Activated T-cell treated with anti-CD3 and anti-CD28 coated beads, Interleukin-2, amount 50 U/mL, for 24 hours (primary cell): ENCODE data around the gene CNKSR2.
"Not testable (repeated sequence)": the region's sequence is repeated elsewhere in the genome, so short reads cannot be mapped to it uniquely, and the experiment has no call there.

Experiments
- DNase-seq: peaks from one replicate; pipeline ENCODE4 v3.0.0-alpha.2; 2020
- H3K27ac Mint-ChIP-seq: 2 replicates; pipeline ENCODE4 v1.8.0; 2020; ENCODE audit warnings: mild to moderate bottlenecking, mixed read lengths
- H3K27me3 Mint-ChIP-seq: 2 replicates; pipeline ENCODE4 v1.8.0; 2020; ENCODE audit warnings: mixed read lengths
- H3K36me3 Mint-ChIP-seq: 2 replicates; pipeline ENCODE4 v1.8.0; 2020; ENCODE audit warnings: low read depth, mixed read lengths
- H3K4me1 Mint-ChIP-seq: 2 replicates; pipeline ENCODE4 v1.8.0; 2020; ENCODE audit warnings: low read depth, mixed read lengths
- H3K4me3 Mint-ChIP-seq: 2 replicates; pipeline ENCODE4 v1.8.0; 2020; ENCODE audit warnings: mild to moderate bottlenecking, moderate library complexity, mixed read lengths
- H3K9me3 Mint-ChIP-seq: 2 replicates; pipeline ENCODE4 v1.8.0; 2020; ENCODE audit warnings: mixed read lengths

The CNKSR2 gene

GRCh38 chrX:21400408-21401121, 26.3 kb downstream of the CNKSR2 start:
- Mint-ChIP-seq H3K27me3 (peaks cover 4% of the 10 kb centered on the region), H3K9me3 (no peaks in the 10 kb centered on the region), H3K4me3 (no peak overlapping the region), H3K27ac (no peak overlapping the region), H3K4me1 (peaks cover 10% of the 10 kb centered on the region), H3K36me3 (no peaks in the 10 kb centered on the region)
- DNase-seq: no peak

- no peaks in the 10 kb centered on the region for H3K27me3 Mint-ChIP-seq
- H3K4me3 Mint-ChIP-seq: no peak overlapping the region
- DNase-seq: no peak
- no peaks in the 10 kb centered on the region for H3K36me3 Mint-ChIP-seq
- H3K27ac Mint-ChIP-seq: no peak overlapping the region
- no peaks in the 10 kb centered on the region for H3K9me3 Mint-ChIP-seq
- peaks cover 10% of the 10 kb centered on the region for H3K4me1 Mint-ChIP-seq
These were observed 34.1 kb downstream of the CNKSR2 start for GRCh38 chrX:21408307-21408706.

GRCh38 chrX:21408788-21409187, 34.6 kb downstream of the CNKSR2 start:
- Mint-ChIP-seq H3K36me3 (no peaks in the 10 kb centered on the region), H3K4me1 (peaks cover 10% of the 10 kb centered on the region), H3K27ac (no peak overlapping the region), H3K27me3 (no peaks in the 10 kb centered on the region), H3K4me3 (no peak overlapping the region), H3K9me3 (no peaks in the 10 kb centered on the region)
- no peak for DNase-seq

DNA sequence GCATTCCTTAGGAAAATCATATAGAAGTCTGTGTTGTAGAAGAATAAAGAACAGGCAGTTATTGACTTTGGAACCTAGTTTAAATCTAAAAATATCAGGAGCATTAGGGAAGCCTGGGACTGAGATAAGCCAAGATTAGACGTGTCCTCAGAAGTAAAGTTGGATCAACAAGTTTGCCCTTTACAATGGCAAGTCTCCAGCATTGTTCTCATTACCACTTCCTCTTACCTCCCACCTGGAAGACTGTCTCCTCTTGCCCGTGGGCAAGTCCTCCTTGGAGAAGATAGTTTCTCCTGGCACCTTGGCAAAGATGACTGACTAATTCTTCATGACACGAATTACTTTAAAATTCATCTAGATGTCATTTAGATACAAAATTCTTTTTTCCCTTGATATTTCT, 37.8 kb downstream of the CNKSR2 start:
- Mint-ChIP-seq H3K27ac (no peak overlapping the region), H3K4me3 (no peak overlapping the region), H3K27me3 (no peaks in the 10 kb centered on the region), H3K4me1 (peaks cover 7% of the 10 kb centered on the region), H3K36me3 (peaks cover 4% of the 10 kb centered on the region), H3K9me3 (peaks cover 10% of the 10 kb centered on the region)
- DNase-seq: no peak

GRCh38 chrX:21412883-21413282, 38.7 kb downstream of the CNKSR2 start:
- H3K36me3 Mint-ChIP-seq: peaks cover 4% of the 10 kb centered on the region
- DNase-seq: no peak
- peaks cover 15% of the 10 kb centered on the region for H3K9me3 Mint-ChIP-seq
- H3K27ac Mint-ChIP-seq: no peak overlapping the region
- no peaks in the 10 kb centered on the region for H3K27me3 Mint-ChIP-seq
- peaks cover 7% of the 10 kb centered on the region for H3K4me1 Mint-ChIP-seq
- H3K4me3 Mint-ChIP-seq: no peak overlapping the region

DNA sequence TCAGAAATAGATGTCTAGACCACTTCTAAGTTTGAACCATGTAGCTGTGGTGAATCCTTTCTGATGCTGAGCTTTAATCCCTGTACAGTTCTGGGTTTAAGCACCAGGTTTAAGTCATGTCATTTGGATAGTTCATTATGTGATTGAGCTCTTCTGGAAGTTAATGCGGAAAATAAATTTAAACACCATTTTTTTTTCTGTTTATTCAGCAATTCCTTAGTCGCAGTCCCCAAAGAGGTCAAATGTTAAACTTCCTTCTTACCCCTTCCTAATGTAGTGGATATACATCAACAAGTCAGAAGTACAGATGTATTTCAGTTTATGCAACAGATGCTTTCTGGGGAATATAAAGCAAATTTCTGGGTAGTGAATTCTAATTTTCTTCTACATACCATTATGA, 52.9 kb downstream of the CNKSR2 start:
- no peak for DNase-seq
- Mint-ChIP-seq H3K27ac (no peak overlapping the region), H3K36me3 (peaks cover 9% of the 10 kb centered on the region), H3K4me3 (no peak overlapping the region), H3K27me3 (no peaks in the 10 kb centered on the region), H3K4me1 (no peaks in the 10 kb centered on the region), H3K9me3 (no peaks in the 10 kb centered on the region)

- no peak overlapping the region for H3K27ac Mint-ChIP-seq
- peaks cover 7% of the 10 kb centered on the region for H3K36me3 Mint-ChIP-seq
- DNase-seq: no peak
- peaks cover 25% of the 10 kb centered on the region for H3K4me1 Mint-ChIP-seq
- peaks cover 2% of the 10 kb centered on the region for H3K27me3 Mint-ChIP-seq
- H3K9me3 Mint-ChIP-seq: no peaks in the 10 kb centered on the region
- H3K4me3 Mint-ChIP-seq: no peak overlapping the region
These were observed 62.8 kb downstream of the CNKSR2 start for GRCh38 chrX:21437036-21437435.

GRCh38 chrX:21438792-21439191, 64.6 kb downstream of the CNKSR2 start:
- H3K4me3 Mint-ChIP-seq: peak overlapping the region; percentile 58
- peaks cover 7% of the 10 kb centered on the region for H3K27me3 Mint-ChIP-seq
- H3K27ac Mint-ChIP-seq: peak overlapping the region; percentile 88
- no peak for DNase-seq
- peaks cover 27% of the 10 kb centered on the region for H3K4me1 Mint-ChIP-seq
- H3K9me3 Mint-ChIP-seq: no peaks in the 10 kb centered on the region
- peaks cover 14% of the 10 kb centered on the region for H3K36me3 Mint-ChIP-seq

DNA sequence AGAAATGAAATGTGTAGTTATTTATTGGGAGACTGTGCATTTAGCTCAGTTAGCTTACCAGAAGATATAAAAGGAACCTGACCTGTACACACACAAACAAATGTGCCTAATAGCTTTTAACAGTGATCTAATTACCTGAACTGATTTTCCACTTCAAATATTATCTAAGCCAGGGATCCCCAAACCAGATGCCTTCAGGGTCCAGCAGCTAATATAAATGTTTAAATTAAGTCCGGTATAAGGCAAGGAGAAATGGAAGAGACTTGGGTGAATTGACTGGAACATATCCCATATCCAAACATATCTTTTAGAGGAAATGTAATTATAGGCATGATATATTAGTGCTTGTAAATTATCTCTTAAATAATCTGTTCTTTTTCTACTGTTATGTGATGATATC, 66.7 kb downstream of the CNKSR2 start:
- no peak for DNase-seq
- H3K27me3 Mint-ChIP-seq: peaks cover 7% of the 10 kb centered on the region
- H3K4me3 Mint-ChIP-seq: no peak overlapping the region
- H3K4me1 Mint-ChIP-seq: peaks cover 25% of the 10 kb centered on the region
- no peak overlapping the region for H3K27ac Mint-ChIP-seq
- peaks cover 14% of the 10 kb centered on the region for H3K36me3 Mint-ChIP-seq
- no peaks in the 10 kb centered on the region for H3K9me3 Mint-ChIP-seq

DNA sequence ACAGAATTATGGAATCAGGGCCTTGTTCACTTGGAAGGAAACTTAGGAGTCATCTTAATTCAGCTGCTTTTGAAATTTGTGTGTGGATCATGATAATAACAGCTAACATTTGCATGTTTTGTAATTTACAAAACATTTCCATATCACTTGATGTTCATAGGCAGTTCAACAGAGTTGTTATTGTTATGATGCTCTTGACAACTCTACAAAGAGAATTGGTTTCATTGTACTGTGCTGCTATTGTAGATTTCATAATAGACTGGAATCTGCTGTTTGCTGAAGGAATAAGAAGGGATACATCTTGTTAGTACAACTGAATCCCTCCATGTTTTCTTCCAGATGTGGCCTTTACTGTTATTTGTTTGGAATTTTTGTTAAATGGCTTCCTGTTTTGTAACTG, 83.5 kb downstream of the CNKSR2 start:
- H3K4me1 Mint-ChIP-seq: peaks cover 4% of the 10 kb centered on the region
- no peak overlapping the region for H3K27ac Mint-ChIP-seq
- H3K36me3 Mint-ChIP-seq: peaks cover 8% of the 10 kb centered on the region
- no peak overlapping the region for H3K4me3 Mint-ChIP-seq
- H3K27me3 Mint-ChIP-seq: no peaks in the 10 kb centered on the region
- DNase-seq: no peak
- peaks cover 7% of the 10 kb centered on the region for H3K9me3 Mint-ChIP-seq

DNA sequence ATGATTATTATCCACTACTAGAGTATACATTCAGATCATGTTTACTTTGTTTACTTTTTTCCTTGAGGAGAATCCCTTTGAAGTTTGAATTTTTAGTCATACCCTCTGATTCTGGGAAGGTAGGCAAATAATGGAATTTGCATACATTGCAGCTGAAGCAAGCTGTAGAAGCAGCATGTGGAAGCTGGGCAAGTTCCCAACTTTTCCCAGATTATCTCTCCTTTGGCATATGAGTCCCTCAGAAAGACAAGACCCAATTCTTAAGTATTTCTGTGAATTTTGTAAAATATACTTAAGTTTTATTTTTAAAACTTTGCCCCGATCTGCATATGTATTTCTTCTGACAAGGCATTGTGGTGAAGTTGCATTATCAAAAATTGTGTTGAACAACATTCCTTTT, 94.9 kb downstream of the CNKSR2 start:
- DNase-seq: no peak
- Mint-ChIP-seq H3K27ac (no peak overlapping the region), H3K4me1 (no peaks in the 10 kb centered on the region), H3K36me3 (no peaks in the 10 kb centered on the region), H3K27me3 (peaks cover 5% of the 10 kb centered on the region), H3K4me3 (no peak overlapping the region), H3K9me3 (no peaks in the 10 kb centered on the region)

DNA sequence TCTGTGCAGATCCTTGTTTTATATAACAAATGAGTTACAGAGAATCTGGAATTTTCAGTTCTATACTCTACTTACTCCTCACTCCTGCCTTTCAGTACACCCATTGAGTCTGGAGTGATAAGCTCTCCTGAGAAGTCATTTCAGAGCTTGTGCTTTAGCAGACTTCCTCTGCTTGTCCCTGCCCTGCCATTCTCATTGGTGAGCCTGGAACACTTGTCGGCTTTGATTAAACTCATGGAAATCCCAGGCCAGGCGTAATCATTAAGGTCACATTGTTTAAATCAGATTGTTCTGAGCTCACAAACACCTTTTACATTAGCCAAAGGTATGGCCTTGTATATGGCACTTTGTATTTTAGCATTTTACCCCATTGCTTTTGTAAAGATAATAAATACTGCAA, 102.7 kb downstream of the CNKSR2 start:
- Mint-ChIP-seq H3K36me3 (no peaks in the 10 kb centered on the region), H3K4me3 (no peak overlapping the region), H3K9me3 (no peaks in the 10 kb centered on the region), H3K4me1 (no peaks in the 10 kb centered on the region), H3K27ac (no peak overlapping the region), H3K27me3 (peaks cover 10% of the 10 kb centered on the region)
- no peak for DNase-seq

GRCh38 chrX:21479695-21480270, 105.6 kb downstream of the CNKSR2 start:
- no peak for DNase-seq

GRCh38 chrX:21481761-21482160, 107.5 kb downstream of the CNKSR2 start:
- H3K4me1 Mint-ChIP-seq: no peaks in the 10 kb centered on the region
- no peak for DNase-seq
- peaks cover 3% of the 10 kb centered on the region for H3K36me3 Mint-ChIP-seq
- H3K9me3 Mint-ChIP-seq: no peaks in the 10 kb centered on the region
- no peak overlapping the region for H3K4me3 Mint-ChIP-seq
- peaks cover 5% of the 10 kb centered on the region for H3K27me3 Mint-ChIP-seq
- H3K27ac Mint-ChIP-seq: no peak overlapping the region

More at GRCh38 chrX:21479695-21480270, 105.6 kb downstream of the CNKSR2 start:
- no peaks in the 10 kb centered on the region for H3K4me1 Mint-ChIP-seq
- no peaks in the 10 kb centered on the region for H3K9me3 Mint-ChIP-seq
- H3K36me3 Mint-ChIP-seq: peaks cover 3% of the 10 kb centered on the region
- H3K27me3 Mint-ChIP-seq: peaks cover 5% of the 10 kb centered on the region
- H3K4me3 Mint-ChIP-seq: no peak overlapping the region
- H3K27ac Mint-ChIP-seq: no peak overlapping the region

GRCh38 chrX:21484051-21484450, 109.8 kb downstream of the CNKSR2 start:
- not testable (repeated sequence) for H3K4me1 Mint-ChIP-seq, DNase-seq, H3K4me3 Mint-ChIP-seq, H3K27me3 Mint-ChIP-seq, H3K27ac Mint-ChIP-seq, H3K36me3 Mint-ChIP-seq, H3K9me3 Mint-ChIP-seq
